Measurements from ENCODE around the gene B3GNT9. TPM values are rescaled to one million over a fixed set of nuclear protein-coding genes. Genes with fewer than 3 reads are reported as not detected.

The B3GNT9 gene
- total and polyA plus RNA-seq, 2 of the 8 experiments (the other 6 are each of a cell fraction or from before 2014, with no cell fraction given), result 3.5 to 9.0 TPM

DNA sequence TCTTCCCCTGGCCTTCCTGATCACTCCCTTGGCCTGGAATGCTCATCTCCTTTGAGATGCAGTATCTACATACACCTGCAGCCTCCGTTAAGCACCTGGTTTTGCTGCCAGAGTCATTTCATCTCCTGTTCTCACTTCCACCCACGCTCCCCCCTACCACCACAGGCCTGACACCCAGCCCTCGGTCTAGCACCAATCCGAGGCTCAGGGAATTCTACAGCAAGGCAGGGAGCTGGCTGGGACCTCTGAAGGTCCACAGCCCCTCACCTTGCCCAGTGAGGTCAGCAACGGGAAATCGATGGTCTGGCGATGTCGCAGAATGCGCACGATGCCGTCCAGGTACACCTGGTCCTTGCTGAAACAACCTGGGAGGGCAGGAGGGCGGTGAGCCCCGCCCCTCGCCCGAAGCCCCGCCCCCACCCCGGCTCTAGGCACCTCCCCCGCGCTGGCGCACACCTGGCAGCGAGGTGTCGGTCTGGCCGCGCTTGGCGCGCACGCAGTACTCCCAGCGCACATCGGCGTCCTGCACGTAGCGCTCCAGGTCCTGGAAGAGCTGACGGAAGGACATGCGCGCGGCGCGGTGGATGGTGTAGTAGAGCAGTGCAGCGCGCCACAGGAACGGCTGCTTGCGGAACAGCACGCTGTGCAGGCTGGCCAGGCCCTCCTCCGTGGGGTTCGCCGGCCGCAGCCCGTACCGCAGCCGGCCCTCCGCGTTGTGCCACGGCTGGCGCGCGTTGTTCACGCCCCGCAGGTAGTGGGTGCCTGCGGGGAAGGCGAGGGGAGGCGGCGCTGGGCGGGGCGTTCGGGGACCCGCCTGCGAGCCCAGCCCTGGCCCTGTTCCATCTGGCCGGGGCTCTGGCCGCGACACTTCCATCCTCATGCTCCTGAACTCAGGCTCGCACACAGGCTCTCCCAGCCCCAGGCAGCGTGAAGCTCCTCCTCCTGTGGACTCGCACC lies 27.2 kb upstream of the B3GNT9 start (continued):
- TF ChIP-seq KDM1A (IDR thresholded peaks at IDR 0.05; ENCODE audit: borderline replicate concordance, low read length) (no peak), RAD21 (IDR thresholded peaks at IDR 0.05 in 1 of 2, conservative IDR thresholded peaks at IDR 0.05 in 1 of 2; ENCODE audit: low read depth in 2 of 2, low read length in 2 of 2) (no peak), SAP30 (IDR thresholded peaks at IDR 0.05; ENCODE audit: insufficient read depth, insufficient replicate concordance, low read length) (no peak), SP1 (IDR thresholded peaks at IDR 0.05; ENCODE audit: low read depth, low read length) (peak; percentile 33; the same call in 1 of the 2 replicates), GABPA (IDR thresholded peaks at IDR 0.05; ENCODE audit: borderline replicate concordance, insufficient read depth, low read length) (no peak), SIRT6 (IDR thresholded peaks at IDR 0.05; ENCODE audit: low read length) (no peak), BCL11A (IDR thresholded peaks at IDR 0.05; ENCODE audit: low read depth in 2 of 2, low read length in 2 of 2) (no peak), MAFK (IDR thresholded peaks at IDR 0.05; ENCODE audit: low read depth, low read length) (no peak), POLR2AphosphoS5 (IDR thresholded peaks at IDR 0.05; ENCODE audit: low read depth, low read length) (peak; percentile 48; the same call in 1 of the 2 replicates), TCF12 (IDR thresholded peaks at IDR 0.05; ENCODE audit: low read depth, low read length) (peak; percentile 79; the same call in 1 of the 2 replicates), TAF7 (optimal IDR thresholded peaks at IDR 0.05; ENCODE audit: borderline replicate concordance, low read depth, low read length) (no peak), RBBP5 (IDR thresholded peaks at IDR 0.05; ENCODE audit: borderline replicate concordance, low read depth, low read length) (no peak; the same call in 1 of the 2 replicates), EZH2 (IDR thresholded peaks at IDR 0.05; ENCODE audit: low read depth, low read length, severe bottlenecking) (peak; percentile 37), CREB1 (IDR thresholded peaks at IDR 0.05) (peak; percentile 89), POLR2A (IDR thresholded peaks at IDR 0.05; ENCODE audit: control extremely low read depth in 1 of 2, low read depth in 2 of 2, low read length in 2 of 2) (no peak), HDAC2 (IDR thresholded peaks at IDR 0.05; ENCODE audit: borderline replicate concordance in 1 of 2, low read depth in 2 of 2, low read length in 2 of 2) (peak; percentile 2 to 50; a peak in 1 of 4 replicates), BACH1 (IDR thresholded peaks at IDR 0.05; ENCODE audit: low read length) (0 out of 2 replicates have a peak, but pooled peaks have one; percentile 18), EGR1 (IDR thresholded peaks at IDR 0.05; ENCODE audit: borderline replicate concordance, low read depth, low read length) (no peak), CTBP2 (IDR thresholded peaks at IDR 0.05; ENCODE audit: borderline replicate concordance, insufficient read depth, insufficient read length, low read length) (no peak), SP4 (IDR thresholded peaks at IDR 0.05; ENCODE audit: low read length) (no peak), SRF (IDR thresholded peaks at IDR 0.05; ENCODE audit: low read depth, low read length) (no peak), SP2 (IDR thresholded peaks at IDR 0.05; ENCODE audit: low read length) (no peak)
- TF ChIP-seq, protein P1, sequence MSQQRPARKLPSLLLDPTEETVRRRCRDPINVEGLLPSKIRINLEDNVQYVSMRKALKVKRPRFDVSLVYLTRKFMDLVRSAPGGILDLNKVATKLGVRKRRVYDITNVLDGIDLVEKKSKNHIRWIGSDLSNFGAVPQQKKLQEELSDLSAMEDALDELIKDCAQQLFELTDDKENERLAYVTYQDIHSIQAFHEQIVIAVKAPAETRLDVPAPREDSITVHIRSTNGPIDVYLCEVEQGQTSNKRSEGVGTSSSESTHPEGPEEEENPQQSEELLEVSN (IDR thresholded peaks at IDR 0.05), result peak; percentile 67
